Progenitor cell of endocrine pancreas (in vitro differentiated cells): Measurements from ENCODE around the gene MDH2. TPM values are rescaled to one million over a fixed set of nuclear protein-coding genes. Genes with fewer than 3 reads are reported as not detected.
"Not testable (repeated sequence)": the region's sequence is repeated elsewhere in the genome, so short reads cannot be mapped to it uniquely, and the experiment has no call there.

ENCODE experiments used
- DNase-seq: peaks from one replicate; pipeline ENCODE4 v3.0.0; 2021; ENCODE audit warnings: low spot score; ENCODE audit not compliant: unreplicated experiment
- H3K27ac Mint-ChIP-seq: 2 replicates; pipeline ENCODE4 v1.8.0; 2021; ENCODE audit warnings: mild to moderate bottlenecking, moderate library complexity, mixed read lengths
- H3K27me3 Mint-ChIP-seq: 2 replicates; pipeline ENCODE4 v1.8.0; 2021; ENCODE audit warnings: mixed read lengths
- H3K36me3 Mint-ChIP-seq: 2 replicates; pipeline ENCODE4 v1.8.0; 2022; ENCODE audit warnings: mixed read lengths; ENCODE audit not compliant: insufficient read depth
- H3K4me1 Mint-ChIP-seq: 2 replicates; pipeline ENCODE4 v1.8.0; 2021; ENCODE audit warnings: low read depth, mixed read lengths
- H3K4me3 Mint-ChIP-seq: 2 replicates; pipeline ENCODE4 v1.8.0; 2021; ENCODE audit warnings: low read depth, mild to moderate bottlenecking, moderate library complexity, mixed read lengths
- H3K9me3 Mint-ChIP-seq: 2 replicates; pipeline ENCODE4 v1.8.0; 2021; ENCODE audit warnings: low read depth, mixed read lengths
- total RNA-seq: library from RNA; stranded (reverse); gene quantifications from 2 replicates; pipeline ENCODE4 v1.2.1, GENCODE V29; 2021
- TF ChIP-seq, protein P1 (sequence below): fragments of 200-600 bp; sonication (generic); IDR thresholded peaks from one replicate; pipeline ENCODE4 v1.5.0; 2021; ENCODE audit warnings: antibody characterized with exemption, mild to moderate bottlenecking; ENCODE audit not compliant: unreplicated experiment

The MDH2 gene
- total RNA-seq, 1 donor from 2014 or later: 119 TPM

DNA sequence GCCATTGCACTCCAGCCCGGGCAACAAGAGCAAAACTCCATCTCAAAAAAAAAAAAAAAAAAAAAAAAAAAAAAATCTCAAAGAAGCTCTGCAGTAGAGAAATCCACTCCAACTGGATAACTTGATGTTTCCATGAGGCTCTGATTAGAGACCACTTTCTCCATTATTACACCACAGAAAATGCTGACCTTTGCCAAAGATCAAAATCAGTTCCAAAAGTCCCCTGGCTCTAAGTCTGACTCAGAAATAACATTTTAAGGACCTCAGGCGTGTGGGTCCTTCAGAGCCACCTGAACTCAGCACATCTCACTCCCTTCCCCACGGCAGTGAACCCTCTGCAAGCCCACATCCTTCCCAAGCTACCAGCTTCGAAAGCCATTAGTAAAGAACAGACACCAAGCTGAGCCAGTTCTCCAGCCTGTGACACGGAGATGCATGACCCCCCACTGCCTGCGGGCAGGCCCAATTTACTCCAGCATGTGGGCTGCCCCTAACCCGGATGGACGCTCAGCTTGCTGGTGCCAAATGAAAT lies 39.7 kb upstream of the MDH2 start:
- TF ChIP-seq, protein P1, sequence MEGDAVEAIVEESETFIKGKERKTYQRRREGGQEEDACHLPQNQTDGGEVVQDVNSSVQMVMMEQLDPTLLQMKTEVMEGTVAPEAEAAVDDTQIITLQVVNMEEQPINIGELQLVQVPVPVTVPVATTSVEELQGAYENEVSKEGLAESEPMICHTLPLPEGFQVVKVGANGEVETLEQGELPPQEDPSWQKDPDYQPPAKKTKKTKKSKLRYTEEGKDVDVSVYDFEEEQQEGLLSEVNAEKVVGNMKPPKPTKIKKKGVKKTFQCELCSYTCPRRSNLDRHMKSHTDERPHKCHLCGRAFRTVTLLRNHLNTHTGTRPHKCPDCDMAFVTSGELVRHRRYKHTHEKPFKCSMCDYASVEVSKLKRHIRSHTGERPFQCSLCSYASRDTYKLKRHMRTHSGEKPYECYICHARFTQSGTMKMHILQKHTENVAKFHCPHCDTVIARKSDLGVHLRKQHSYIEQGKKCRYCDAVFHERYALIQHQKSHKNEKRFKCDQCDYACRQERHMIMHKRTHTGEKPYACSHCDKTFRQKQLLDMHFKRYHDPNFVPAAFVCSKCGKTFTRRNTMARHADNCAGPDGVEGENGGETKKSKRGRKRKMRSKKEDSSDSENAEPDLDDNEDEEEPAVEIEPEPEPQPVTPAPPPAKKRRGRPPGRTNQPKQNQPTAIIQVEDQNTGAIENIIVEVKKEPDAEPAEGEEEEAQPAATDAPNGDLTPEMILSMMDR: no peak
- Mint-ChIP-seq H3K4me1 (no peaks in the 10 kb centered on the region), H3K27ac (peak overlapping the region; percentile 48), H3K27me3 (no peaks in the 10 kb centered on the region), H3K4me3 (no peak overlapping the region), H3K9me3 (no peaks in the 10 kb centered on the region), H3K36me3 (peaks cover 7% of the 10 kb centered on the region)
- no peak for DNase-seq

DNA sequence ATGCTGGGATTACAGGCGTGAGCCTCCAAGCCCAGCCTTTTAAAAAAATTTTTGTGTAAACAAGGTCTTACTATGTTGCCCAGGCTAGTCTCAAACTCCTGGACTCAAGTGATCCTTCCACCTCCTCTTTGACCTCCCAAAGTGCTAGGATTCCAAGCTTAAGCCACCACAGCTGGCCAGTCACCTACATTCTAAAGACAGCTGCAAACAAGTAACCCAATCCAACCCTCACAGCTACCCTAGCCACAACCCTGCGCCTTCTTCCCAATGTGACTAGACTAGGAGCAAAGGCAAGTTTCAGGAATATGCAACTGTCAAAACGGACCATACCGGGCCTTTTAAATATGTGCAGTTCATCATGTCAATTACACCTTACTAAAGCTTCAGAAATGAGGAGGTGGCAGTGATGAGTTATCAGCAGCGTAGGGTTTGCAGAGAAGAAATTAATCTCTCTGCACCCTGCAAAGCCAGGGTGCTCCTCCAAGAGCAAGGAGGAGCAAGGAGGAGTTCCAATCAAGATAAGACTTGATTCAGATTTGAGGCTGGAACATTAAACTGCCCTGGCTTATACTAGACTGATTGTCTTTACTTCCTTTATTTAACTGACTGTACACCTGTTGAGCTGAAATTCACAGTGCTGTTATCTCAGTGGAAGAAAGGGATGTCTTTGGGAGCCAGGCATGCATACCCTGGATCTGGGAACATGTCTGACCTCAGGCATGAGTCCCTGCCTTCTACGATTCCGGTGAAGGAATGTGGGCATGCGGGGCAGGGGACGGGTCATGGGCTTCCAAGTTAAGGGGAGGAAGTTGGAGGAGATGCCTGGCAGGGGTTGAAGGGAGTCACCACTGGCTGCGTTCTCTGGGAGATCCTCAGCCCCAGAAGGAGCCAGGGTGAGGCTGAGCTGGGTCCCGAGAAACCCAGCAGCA lies 38.0 kb upstream of the MDH2 start:
- no peaks in the 10 kb centered on the region for H3K9me3 Mint-ChIP-seq
- no peak overlapping the region for H3K4me3 Mint-ChIP-seq
- H3K27ac Mint-ChIP-seq: peak overlapping the region; percentile 74

DNA sequence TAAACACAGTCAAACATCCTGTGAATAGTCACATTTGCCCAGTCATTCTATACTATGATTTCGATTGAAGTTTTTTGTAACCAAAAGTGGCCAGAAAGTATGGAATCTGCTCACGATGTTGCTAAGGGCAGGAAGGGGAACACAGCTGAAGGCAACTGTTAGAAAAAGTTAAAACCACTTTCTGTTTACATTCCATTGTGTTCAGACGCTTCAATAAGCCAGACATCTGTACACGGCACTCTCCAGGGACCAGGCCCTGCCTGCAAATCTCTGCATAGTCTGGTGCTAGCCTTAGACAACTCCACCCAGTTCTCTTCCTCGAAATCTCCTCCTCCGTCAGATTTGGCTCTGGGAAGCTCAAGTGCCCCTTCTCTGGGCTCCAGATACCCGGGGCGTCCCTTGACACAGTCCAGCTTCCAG lies 36.5 kb upstream of the MDH2 start:
- Mint-ChIP-seq H3K27me3 (no peaks in the 10 kb centered on the region), H3K27ac (peak overlapping the region; percentile 62), H3K4me3 (no peak overlapping the region), H3K4me1 (no peaks in the 10 kb centered on the region), H3K36me3 (peaks cover 11% of the 10 kb centered on the region), H3K9me3 (no peaks in the 10 kb centered on the region)
- TF ChIP-seq, protein P1: no peak
- DNase-seq: no peak

More for the DNA sequence above, 38.0 kb upstream of the MDH2 start:
- no peak for DNase-seq
- peaks cover 8% of the 10 kb centered on the region for H3K36me3 Mint-ChIP-seq
- no peaks in the 10 kb centered on the region for H3K27me3 Mint-ChIP-seq
- no peaks in the 10 kb centered on the region for H3K4me1 Mint-ChIP-seq
- TF ChIP-seq, protein P1: no peak

DNA sequence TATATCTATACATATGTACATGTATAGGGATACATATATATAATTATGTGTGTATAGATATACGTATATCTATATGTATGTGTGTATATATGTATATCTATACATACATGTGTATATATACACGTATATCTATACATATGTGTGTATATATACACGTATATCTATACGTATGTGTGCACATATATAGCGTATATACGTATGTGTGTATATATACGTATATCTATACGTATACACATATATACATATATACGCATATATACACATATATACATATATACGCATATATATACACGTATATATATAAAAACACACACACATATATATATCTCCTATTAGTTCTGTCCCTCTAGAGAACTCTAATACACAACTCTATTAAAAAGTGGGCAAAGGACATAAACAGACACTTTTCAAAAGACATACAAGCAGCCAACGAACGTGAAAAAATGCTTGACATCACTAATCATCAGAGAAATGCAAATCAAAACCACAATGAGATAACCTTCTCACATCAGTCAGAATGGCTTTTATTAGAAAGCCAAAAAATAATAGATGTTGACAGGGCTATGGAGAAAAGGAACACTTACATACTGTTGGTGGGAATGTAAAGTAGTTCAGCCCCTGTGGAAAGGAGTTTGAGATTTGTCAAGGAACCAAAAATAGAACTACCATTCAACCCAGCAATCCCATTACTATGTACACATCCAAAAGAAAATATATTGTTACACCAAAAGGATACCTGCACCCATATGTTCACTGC lies 31.5 kb upstream of the MDH2 start:
- no peaks in the 10 kb centered on the region for H3K27me3 Mint-ChIP-seq
- H3K4me1 Mint-ChIP-seq: no peaks in the 10 kb centered on the region
- TF ChIP-seq, protein P1: no peak
- DNase-seq: no peak
- H3K9me3 Mint-ChIP-seq: no peaks in the 10 kb centered on the region
- no peak overlapping the region for H3K27ac Mint-ChIP-seq
- H3K36me3 Mint-ChIP-seq: peaks cover 24% of the 10 kb centered on the region
- no peak overlapping the region for H3K4me3 Mint-ChIP-seq

DNA sequence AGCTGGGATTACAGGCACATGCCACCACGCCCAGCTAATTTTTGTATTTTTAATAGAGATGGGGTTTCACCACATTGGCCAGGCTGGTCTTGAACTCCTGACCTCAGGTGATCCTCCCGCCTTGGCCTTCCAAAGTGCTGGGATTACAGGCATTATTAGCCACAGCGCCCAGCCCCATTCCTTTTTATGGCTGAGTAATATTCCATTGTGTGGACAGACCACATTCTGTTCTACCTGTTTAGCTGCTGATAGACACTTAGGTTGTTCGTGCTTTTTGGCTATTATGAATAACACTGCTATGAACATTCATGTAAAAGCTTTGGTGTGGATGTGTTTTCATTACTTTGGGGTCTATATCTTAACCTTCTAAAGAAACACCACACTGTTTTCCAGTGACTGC lies 29.4 kb upstream of the MDH2 start:
- not testable (repeated sequence) for H3K27me3 Mint-ChIP-seq, H3K4me1 Mint-ChIP-seq, H3K27ac Mint-ChIP-seq, DNase-seq, H3K4me3 Mint-ChIP-seq, H3K9me3 Mint-ChIP-seq
- peaks cover 28% of the 10 kb centered on the region for H3K36me3 Mint-ChIP-seq
